GM21529 (cell line): ENCODE results near the gene ZNF618.

Source experiments
- ATAC-seq: cut with Tn5 transposase; IDR thresholded peaks from one replicate; pipeline ENCODE4 v1.9.1; 2021; ENCODE audit not compliant: unreplicated experiment

ZNF618 gene

DNA sequence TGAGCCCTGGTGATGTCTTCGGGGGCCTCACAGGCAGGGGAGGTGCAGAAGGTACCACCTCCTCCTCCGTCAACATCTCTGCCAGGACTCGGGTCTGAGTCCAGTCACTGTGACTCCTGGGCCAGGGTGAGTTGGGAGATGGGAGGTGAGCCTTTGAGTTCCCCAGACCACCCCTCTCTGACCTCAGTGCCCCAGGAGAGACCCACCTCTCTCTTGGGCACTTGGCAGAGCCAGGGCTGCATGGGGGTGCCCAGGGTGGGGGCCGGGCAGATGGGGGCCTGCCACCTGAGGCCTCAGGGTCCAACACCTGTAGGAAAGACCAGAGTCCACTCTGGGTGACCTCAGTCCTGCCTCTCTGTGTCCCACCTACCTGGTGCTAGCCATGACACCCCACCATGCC, 216.2 kb downstream of the ZNF618 start:
- no peak for ATAC-seq

DNA sequence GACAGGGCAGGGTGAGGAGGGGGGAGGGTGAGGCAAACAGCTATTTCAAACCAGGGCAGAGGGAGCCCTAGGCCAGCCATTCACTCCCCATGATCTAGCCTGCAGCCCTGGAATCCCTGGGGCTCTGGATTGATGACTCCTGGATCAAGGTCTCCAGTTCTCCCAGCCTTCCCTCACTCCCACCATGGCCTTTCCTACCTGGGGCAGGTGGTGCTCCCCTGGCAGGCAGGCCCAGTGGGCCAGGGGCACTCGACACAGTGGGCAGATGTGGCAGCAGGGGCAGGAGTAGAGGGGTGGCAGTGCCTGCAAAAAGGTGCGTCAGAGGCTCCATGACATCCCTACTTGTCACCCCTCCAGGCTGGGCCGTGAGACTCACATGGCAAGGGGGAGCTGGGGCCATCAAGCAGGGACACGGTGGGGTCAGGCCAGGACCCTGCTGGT, 216.9 kb downstream of the ZNF618 start:
- ATAC-seq = no peak

DNA sequence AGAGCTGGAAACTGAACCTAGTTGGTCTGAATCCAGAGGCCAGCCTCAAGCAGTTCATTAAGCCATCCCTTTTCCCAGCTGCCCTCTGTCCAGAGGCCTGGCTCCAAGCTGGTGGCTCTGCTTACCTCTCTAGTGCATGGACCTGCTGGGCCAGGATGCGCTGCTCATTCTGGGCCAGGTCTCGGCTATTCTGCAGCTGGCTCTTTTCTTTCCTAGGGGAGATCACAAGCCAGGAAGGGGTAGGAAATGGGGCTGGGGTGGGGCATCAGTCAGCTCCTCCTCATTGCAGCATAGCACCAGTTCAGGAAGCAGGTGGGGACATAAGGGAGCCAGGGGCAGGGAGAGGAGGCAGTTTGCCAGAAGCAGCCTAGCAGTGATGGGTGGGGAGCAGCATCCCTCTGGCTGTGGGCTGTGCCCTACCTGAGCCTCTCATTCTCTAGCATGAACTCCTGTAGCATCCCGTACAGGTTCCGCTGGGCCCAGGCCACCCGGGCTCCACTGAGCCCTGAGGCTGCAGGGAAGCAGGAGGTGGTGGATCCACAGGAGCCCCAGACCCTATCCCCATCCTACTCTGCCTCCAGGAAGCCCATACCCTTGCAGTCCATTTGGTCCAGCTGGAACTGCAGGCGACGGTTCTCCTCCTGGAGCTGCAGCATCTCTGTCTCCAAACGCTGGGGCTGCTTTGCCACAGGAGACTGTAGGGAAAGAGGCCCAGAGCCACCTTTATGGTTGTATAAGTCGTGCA, 217.8 kb downstream of the ZNF618 start:
- ATAC-seq = no peak

DNA sequence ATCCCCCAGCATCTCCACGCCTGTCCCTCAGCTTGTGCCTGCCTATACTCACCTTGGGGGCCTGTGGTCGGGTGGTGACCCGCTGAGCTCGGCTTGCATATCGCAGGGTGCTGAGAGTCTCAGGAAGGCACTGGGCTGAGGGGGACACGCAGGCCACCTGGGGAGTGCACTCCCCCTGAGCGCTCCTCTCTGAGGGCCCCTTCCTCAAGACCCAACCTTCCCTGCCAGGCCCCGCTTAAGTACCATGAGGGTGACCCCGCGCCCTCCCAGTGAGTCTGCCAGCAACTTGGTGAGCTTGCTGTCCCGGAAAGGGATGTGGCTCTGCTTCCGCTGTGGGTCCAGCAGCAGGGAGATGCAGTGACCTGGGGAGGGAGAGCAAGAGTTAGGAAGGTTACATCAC, 218.9 kb downstream of the ZNF618 start:
- no peak for ATAC-seq

DNA sequence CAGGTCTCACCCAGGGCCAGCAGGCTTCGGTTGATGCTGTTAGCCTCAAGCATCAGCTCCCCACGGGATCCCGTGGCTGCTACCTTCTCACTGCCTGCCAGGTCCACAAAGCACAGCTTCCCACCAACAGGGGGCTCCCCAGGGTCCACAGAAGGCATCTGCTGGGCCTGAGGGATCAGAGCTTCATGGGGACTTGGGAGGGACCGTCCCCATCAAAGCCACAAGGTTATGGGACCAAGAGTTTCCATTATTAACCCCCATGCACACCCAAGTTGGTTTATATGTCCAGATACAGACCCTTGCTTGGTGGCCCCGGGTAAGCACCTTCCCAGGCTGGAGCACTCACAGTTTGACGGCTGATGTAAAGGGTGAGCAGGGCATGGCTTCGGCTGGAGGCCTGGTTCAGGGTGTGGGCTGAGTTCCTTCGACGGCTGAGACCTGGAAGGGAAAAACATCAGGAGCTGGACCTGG, 220.0 kb downstream of the ZNF618 start:
- ATAC-seq = no peak

DNA sequence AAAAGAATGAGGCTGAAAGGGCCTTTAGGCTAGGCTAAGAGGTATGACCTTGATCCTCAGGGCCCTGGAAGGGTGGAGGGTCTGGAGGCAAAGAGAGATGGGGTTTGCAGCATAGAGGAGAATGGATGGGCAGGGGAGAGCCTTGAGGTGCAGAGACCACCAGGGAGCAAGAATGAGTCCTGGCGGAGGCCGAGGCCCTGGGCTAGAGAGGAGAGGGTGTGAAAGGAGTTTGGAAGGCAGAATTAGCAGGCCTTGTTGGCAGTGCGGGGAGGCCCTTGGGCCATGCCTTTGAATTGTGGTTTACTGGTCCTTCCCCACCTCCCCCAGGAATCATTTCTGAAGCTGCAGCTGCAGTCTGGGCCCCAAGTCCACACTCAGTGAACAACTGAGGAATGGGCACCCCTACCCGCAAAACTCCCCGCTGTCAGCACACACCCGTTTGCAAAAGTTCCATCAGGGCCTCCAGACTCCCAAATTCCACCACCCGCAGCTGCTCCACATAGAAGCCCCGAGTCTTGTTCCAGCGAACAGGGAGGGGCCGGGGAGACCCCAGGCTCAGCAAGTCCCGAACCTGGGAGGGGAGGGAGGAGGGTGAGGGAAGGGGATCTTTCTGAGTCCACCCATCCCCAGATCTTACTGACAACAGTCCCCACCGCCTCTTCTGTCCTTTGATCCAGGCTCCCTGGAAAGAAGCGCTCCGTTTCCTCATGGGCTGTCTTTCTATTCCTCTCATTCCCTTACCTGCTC, 220.9 kb downstream of the ZNF618 start:
- ATAC-seq = no peak

DNA sequence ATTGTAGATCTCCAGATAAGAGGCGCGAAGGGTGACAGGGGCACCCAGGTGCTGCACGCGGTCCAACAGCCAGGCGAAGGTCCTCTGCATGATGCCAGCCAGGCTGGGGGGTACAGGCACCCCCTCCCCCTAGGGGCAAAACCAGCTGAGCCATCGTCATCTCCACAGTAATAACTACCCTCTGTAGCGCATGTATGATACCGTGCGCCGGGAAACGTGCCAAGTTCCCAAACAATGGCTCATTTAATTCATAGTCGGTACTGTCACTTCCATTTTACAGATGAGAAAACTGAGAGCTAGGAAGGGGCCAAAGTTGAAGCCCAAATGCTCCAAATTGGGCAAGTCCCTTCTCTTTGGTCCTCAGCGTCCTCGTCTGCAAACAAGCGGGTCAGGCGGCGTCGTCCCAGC, 221.5 kb downstream of the ZNF618 start:
- no peak for ATAC-seq

DNA sequence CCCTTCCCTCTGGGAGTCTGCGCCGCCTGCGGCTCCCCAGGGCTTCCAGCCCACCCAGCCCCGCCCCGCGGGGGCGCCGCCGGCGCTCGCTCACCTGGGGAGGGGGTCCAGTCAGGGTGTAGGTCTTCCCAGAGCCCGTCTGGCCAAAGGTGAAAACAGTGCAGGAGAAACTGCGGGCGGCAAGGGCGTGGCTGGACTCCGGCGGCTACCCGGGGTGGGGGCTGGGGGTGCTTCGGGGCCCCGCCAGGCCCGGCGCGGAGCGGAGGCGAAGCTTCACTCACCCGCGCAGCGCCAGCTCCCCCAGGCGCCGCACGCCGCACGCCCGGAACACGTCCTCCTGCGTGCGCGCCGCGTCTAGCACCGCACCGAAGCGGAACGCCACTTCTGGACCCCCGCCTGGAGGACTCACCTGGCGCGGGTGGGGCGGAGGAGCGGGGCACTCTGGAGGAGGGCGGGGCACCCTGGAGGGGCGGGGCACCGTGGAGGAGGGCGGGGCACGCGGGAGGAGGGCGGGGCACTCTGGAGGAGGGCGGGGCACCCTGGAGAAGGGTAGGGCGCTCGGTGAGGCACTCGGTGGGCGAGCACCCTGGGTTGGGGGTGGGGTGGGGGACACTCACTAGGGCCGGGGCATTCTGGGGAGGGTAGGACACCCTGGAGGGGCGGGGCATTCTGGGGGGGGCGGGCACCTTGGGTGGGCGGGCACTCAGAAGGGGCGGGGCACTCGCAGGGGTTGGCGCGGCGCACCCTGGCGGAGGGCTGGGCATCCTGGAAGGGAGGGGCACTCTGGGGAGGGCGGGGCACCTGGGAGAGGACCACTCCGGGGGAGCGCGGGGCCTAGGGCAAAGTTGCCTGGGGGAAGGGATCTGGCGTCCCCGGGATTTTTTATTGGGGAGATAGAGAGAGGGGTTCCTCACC, 222.2 kb downstream of the ZNF618 start:
- ATAC-seq = no peak

DNA sequence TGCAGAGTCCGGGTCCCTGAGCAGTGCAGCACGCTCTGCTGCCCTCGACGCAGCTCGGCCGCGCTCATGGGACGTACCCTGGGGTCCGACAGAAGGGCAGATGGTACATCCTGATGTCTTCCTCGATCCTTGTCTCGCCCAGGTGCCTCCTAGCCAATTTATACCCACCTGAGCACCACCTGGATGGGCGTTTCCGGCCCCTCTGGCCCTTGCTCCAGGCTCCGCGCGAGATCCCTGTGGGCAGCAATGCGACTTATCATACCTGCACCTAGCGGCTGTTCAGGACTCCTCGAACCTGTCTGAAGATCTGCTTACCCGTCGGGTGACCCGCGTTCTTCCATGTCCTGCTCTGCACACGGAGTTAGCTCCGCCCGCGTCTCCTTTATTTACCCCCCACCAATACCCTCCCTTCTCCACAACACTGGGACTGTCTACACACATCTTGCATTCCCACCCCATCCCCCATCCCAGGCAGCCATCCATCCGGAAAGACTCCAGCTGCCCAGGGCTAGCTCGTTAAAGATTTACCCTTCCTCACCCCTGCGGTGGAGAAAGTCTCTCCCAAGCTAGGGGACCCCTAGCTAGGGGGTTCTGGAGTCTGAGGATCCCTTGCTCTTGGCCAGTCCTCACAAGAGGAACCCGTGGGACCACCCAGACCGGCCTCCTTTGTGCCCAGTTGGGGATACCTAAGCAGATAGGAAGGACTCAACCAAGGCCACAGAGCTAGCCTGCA, 223.0 kb downstream of the ZNF618 start, which contains the start of gene KIF12:
Gene KIF12, minus strand, starts transcription at position 357 of the 733 bp plus-strand sequence. Its CDS starts 16 bp downstream, at position 341.
- no peak for ATAC-seq

DNA sequence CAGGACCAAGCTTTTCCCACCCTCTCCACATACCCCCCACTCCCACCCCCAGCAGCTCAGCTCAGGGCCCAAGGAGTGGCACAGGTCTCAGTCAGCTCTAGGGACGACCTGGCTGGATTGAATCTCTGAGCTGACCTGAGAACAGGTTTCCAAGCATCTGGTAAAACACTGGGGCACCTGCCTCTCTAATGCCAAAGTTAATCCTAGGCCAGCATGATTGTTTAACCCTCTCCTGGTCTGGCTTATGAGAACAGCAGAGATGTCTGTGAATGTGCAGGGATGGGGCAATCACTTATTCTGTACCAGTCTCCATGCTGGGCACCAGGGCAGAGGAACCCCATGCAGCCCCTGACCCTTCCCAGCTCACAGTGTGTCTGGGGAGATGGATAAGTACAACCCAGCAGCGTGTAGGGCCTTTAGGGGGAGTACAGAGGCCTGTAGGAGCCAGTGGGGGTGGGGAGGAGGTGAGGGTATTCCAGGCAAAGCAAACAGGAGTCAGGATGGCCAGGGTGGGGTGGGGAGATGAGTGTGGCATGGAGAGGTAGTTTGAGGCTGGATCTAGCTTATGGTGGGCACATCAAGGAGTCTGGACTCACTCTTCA, 223.7 kb downstream of the ZNF618 start:
- ATAC-seq = no peak

DNA sequence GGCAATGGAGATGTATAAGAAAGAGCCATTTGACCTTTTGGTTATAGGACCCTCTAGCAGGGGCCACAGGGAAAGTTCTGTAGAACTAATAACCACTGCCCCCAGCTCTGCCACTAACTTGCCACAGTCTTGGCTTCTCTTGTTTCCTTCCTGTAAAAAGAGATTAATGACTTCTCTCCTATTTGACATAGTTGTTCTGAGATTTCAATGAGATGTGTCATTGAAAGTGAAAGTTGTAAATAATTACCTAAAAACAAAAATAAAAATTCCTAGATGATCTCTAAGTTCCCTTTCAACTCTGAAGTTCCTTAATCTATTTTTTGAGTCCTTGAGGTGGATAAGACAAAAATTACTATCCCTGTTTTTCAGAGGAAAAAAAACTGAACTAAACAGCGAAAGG, 224.4 kb downstream of the ZNF618 start:
- ATAC-seq = no peak

DNA sequence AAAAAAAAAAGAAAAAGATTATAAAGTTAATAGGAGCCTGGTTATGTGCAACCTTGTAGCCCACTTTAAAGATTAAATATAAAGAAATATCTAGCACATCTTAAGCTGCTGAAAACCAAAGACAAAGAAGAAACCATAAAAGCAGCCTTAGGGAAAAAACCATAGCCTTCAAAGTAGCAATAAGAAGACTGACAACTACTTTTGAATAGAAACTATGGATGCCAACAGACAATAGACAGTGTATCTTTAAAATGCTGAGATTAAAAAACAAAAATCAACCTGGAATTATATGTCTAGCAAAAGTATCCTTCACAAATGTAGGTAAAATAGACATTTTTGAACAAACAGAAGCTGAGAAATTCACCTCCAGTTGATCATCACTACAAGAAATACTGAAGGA, 226.4 kb downstream of the ZNF618 start:
- no peak for ATAC-seq

DNA sequence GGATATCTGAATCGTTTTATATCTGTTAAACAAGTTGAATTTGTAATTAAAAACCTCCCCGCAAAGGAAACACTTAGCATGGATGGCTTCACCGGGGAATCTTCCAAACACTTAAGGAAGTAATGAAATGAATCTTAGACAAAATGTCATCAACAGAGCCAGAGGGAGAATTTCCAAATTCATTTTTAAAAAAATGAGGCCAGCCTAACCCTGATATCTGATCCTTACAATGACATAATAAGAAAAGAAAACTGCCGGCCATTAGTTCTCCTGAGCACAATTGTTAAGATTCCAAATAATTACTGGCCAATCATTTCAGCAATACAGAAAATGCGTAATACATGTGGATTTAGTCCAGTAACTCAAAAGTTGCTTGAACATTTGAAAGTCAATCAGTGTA, 229.1 kb downstream of the ZNF618 start:
- no peak for ATAC-seq
